Measurements from ENCODE around the gene ZFYVE28.
"Not testable (repeated sequence)": the region's sequence is repeated elsewhere in the genome, so short reads cannot be mapped to it uniquely, and the experiment has no call there.

ZFYVE28 gene

GRCh38 chr4:2433609-2434350, 15.3 kb upstream of the ZFYVE28 start:
- DNase-seq (ENCODE audit: low read depth), result no peak
- no peak overlapping the region for H3K4me3 ChIP-seq (ENCODE audit: low read depth, low read length)
- in situ Hi-C loops (cut with HindIII; ENCODE audit: low sequenced_read_pairs), result no loop called here
- TF ChIP-seq, protein P1, sequence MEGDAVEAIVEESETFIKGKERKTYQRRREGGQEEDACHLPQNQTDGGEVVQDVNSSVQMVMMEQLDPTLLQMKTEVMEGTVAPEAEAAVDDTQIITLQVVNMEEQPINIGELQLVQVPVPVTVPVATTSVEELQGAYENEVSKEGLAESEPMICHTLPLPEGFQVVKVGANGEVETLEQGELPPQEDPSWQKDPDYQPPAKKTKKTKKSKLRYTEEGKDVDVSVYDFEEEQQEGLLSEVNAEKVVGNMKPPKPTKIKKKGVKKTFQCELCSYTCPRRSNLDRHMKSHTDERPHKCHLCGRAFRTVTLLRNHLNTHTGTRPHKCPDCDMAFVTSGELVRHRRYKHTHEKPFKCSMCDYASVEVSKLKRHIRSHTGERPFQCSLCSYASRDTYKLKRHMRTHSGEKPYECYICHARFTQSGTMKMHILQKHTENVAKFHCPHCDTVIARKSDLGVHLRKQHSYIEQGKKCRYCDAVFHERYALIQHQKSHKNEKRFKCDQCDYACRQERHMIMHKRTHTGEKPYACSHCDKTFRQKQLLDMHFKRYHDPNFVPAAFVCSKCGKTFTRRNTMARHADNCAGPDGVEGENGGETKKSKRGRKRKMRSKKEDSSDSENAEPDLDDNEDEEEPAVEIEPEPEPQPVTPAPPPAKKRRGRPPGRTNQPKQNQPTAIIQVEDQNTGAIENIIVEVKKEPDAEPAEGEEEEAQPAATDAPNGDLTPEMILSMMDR (IDR thresholded peaks at IDR 0.05; ENCODE audit: low read depth, low read length, missing control alignments), result no peak

DNA sequence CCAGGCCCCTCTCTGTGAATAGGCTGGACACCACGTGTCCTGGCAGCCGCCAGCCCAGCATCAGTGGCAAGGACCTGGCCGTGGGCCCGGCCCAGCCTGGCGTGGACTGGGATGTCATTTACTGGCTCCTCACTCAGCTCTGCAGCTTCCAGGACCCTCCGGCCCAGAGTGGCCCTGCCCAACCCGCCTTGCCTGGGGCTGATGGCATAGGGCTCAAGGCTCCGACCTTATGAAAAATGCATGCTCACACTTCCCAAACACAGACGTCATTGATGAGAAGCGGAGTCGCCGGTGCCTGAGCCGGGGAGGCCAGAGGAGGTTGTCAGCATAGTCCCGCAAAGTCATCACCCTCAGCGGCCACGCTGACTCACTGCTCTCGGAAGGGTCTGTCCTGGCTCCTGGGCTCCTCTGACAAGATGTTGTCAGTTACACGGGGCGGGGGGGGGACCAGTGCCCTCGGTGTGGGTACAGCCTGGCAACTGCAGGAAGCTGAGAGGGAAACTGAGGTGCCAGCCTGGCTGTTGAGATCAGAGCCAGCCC, 14.6 kb upstream of the ZFYVE28 start:
- H3K4me3 ChIP-seq (ENCODE audit: low read depth, low read length), result no peak overlapping the region
- no peak for DNase-seq (ENCODE audit: low read depth)
- in situ Hi-C loops (cut with HindIII; ENCODE audit: low sequenced_read_pairs), result no loop called here
- TF ChIP-seq, protein P1 (IDR thresholded peaks at IDR 0.05; ENCODE audit: low read depth, low read length, missing control alignments), result no peak

DNA sequence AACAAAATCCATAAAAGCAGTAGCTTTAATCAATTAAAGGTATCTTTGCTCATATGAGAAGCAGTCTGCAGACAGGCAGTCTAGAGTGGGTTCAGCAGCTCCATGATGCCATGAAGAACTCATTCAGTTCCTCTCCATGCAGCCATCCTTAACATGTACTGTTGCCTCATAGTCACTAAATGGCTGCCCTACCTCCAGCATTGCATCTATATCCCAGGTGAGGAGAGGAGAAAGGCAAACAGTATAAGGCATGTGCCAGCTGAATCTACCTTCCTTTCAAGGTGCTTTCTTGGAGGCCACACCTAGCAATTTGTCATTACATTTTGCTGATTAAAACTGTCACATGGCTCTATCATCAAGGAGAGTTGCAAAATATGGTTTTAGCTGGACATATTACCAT, 13.6 kb upstream of the ZFYVE28 start:
- in situ Hi-C loops (cut with HindIII; ENCODE audit: low sequenced_read_pairs), result no loop called here
- no peak overlapping the region for H3K4me3 ChIP-seq (ENCODE audit: low read depth, low read length)
- no peak for DNase-seq (ENCODE audit: low read depth)
- TF ChIP-seq, protein P1 (IDR thresholded peaks at IDR 0.05; ENCODE audit: low read depth, low read length, missing control alignments), result no peak

DNA sequence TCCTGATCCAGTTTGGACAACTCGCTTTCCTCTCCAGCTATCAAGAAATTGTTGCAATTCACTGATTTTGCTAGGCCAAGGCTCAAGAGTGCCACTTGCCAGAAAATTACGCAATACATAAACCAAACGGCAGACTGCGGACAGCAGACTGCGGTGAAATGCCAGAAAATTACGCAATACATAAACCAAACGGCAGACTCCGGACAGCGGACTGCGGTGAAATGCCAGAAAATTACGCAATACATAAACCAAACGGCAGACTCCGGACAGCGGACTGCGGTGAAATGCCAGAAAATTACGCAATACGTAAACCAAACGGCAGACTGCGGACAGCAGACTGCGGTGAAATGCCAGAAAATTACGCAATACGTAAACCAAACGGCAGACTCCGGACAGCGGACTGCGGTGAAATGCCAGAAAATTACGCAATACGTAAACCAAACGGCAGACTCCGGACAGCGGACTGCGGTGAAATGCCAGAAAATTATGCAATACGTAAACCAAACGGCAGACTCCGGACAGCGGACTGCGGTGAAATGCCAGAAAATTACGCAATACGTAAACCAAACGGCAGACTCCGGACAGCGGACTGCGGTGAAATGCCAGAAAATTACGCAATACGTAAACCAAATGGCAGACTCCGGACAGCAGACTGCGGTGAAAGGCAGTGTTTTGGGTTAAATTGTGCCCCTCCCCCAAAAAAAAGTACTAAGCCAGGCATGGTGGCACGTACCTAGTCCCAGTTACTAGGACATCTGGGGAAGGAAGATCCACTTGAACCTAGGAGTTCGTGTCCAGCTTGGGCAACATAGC, 11.7 kb upstream of the ZFYVE28 start:
- H3K4me3 ChIP-seq (ENCODE audit: low read depth, low read length); in situ Hi-C loops (cut with HindIII; ENCODE audit: low sequenced_read_pairs); DNase-seq (ENCODE audit: low read depth): not testable (repeated sequence)

GRCh38 chr4:2428496-2429213, 10.2 kb upstream of the ZFYVE28 start:
- TF ChIP-seq, protein P1 (IDR thresholded peaks at IDR 0.05; ENCODE audit: low read depth, low read length, missing control alignments), result no peak
- no peak overlapping the region for H3K4me3 ChIP-seq (ENCODE audit: low read depth, low read length)
- in situ Hi-C loops (cut with HindIII; ENCODE audit: low sequenced_read_pairs), result no loop called here
- DNase-seq (ENCODE audit: low read depth), result no peak

GRCh38 chr4:2427383-2428334, 9.2 kb upstream of the ZFYVE28 start:
- DNase-seq (ENCODE audit: low read depth), result no peak
- in situ Hi-C loops (cut with HindIII; ENCODE audit: low sequenced_read_pairs), result no loop called here
- no peak overlapping the region for H3K4me3 ChIP-seq (ENCODE audit: low read depth, low read length)
- TF ChIP-seq, protein P1 (IDR thresholded peaks at IDR 0.05; ENCODE audit: low read depth, low read length, missing control alignments), result no peak
